ENCODE data around the gene SPACDR.

SPACDR gene

GRCh38 chr7:100433592-100434296 lies 30.3 kb downstream of the SPACDR start:
- no peak for DNase-seq

GRCh38 chr7:100433276-100433591 lies 30.8 kb downstream of the SPACDR start:
- no peak for DNase-seq

DNA sequence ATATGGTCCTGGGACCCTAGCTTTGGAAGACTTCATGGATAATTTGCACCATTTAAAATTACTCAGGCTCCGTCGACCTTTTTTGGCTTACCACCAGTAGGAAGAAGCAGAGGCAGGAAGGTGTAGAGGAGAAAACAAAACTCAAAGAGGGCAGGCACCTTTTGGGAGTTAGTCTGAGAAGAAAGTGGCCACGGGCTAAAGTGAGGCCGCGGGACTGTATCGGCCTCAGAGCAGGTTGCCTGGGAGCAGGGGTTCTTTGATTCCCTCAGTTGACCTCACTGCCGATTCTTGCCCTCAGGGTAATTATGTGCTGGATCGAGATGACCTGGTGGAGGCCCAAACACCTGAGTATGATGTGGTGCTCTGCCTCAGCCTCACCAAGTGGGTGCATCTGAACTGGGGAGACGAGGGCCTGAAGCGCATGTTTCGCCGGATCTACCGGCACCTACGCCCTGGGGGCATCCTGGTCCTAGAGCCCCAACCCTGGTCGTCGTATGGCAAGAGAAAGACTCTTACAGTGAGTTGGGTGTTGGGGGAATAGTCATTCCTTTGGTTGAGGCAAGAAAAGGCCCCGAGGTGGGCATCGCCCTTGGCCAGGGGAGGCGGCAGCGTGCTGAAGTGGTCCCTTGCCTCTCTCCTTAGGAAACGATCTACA lies 31.3 kb downstream of the SPACDR start:
- no peak for DNase-seq

DNA sequence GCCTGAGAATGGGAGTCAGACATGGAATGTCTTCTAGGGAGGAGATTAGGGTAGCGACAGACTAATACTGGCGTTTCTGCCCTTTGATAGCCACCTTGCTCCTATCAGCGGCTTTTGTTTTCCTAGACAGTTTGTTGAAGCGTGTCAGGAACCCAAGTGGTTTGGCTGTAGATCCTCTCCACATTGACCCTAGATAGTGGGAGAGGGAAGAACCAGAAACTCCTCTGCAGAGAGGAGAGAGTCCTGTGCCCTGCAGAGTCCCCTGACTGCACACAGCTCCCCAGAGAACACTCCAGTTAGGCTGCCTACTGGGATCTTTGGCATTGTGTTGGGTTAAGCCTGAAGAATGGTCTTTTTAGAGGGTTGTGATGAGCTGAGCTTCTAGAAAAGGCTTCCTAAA lies 32.0 kb downstream of the SPACDR start:
- no peak for DNase-seq

- DNase-seq, result no peak
Measured at GRCh38 chr7:100431286-100431735, 32.7 kb downstream of the SPACDR start.

DNA sequence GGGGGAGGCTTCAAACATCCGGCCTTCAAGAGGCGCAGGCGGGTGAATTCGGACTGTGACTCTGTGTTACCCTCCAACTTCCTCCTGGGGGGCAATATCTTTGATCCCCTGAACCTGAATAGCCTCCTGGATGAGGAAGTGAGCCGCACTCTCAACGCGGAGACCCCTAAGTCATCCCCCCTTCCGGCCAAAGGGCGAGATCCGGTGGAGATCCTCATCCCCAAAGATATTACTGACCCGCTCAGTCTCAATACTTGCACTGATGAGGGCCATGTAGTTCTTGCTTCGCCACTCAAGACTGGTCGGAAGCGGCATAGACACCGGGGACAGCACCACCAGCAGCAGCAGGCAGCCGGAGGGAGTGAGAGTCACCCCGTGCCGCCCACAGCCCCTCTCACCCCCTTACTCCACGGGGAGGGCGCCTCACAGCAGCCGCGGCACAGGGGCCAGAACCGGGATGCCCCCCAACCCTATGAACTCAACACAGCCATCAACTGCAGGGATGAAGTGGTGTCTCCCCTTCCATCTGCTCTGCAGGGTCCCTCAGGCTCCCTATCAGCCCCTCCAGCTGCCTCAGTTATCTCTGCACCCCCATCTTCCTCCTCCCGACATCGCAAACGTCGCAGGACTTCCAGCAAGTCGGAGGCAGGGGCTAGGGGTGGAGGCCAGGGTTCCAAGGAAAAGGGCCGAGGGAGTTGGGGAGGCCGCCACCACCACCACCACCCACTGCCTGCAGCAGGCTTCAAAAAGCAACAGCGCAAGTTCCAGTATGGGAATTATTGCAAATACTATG lies 33.4 kb downstream of the SPACDR start:
- peak; percentile 37 for DNase-seq

DNA sequence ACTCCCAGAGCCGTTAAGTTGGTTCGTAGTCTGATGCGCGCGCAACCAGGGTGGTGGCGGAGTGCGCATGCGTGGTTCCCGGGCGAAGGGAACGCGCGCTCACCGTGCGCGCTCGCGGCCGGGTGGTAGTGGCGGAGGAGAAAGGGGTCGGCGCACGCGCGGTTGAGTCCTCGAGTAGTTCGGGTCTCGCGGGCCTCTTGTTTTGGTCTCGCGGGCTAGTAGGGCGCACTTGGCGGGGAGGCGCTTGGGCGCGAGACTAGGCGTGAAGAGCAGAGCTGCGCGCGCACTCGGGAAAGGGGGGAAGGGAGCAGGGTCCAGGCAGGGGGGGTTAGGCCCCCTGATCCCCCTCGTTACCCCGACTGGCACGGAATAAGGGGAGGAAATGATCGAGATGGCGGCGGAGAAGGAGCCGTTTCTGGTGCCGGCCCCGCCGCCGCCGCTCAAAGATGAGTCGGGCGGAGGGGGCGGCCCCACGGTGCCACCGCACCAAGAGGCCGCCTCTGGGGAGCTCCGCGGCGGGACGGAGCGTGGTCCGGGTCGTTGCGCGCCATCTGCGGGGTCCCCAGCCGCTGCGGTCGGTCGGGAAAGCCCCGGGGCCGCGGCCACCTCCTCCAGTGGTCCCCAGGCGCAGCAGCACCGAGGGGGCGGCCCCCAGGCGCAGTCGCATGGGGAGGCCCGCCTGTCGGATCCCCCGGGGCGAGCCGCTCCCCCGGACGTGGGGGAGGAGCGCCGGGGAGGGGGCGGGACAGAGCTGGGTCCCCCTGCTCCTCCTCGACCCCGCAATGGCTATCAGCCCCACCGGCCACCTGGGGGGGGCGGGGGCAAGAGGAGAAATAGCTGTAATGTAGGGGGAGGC lies 34.2 kb downstream of the SPACDR start, which contains the start of gene MEPCE:
Gene MEPCE, plus strand, starts transcription at position 195 of the 856 bp plus-strand sequence. Its CDS starts 188 bp downstream, at position 383.
- peak; percentile 98 for DNase-seq

GRCh38 chr7:100428967-100429636 lies 35.0 kb downstream of the SPACDR start:
- peak; percentile 100 for DNase-seq

DNA sequence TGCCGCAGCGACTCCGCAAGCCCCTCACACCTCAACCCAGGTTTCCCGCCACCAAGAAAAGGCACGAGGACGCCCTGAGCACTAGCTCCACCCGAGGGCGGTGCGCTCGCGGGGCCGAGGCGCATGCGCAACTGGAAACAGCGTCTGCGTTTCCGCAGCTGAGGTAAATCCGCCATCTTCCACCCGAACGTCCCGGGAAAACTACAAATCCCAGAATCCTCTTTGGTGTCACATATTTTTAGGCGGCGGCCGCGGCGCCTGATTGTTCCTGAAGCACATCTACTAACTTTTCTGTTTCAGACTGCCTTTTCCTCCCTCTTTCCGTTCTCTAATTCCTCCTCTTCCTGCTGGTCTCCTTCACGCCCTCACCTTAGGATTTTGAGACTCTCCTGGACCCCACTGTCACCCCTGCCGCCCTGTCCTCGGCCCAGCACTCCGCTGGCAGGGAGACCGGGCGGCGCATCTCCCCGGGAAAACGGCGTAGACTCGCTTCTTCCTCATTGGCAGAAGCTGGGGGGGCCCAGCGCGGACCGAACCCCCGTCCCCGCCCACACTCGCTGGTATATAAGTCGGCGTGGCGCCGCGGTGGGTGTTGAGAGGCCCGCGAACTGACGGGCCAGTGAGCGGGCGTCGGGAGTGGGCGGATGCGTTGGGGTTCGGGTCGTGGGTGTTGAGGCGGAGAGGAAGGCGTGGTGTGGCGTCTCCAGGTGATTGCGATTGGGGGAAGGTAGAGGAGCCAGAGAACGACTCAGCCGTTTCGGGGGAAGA lies 35.7 kb downstream of the SPACDR start, which contains the start of gene ZCWPW1:
Gene ZCWPW1, minus strand, starts transcription at position 505 of the 768 bp plus-strand sequence. CDS start 8,054 bp downstream, outside the sequence.
- peak; percentile 97 for DNase-seq

DNA sequence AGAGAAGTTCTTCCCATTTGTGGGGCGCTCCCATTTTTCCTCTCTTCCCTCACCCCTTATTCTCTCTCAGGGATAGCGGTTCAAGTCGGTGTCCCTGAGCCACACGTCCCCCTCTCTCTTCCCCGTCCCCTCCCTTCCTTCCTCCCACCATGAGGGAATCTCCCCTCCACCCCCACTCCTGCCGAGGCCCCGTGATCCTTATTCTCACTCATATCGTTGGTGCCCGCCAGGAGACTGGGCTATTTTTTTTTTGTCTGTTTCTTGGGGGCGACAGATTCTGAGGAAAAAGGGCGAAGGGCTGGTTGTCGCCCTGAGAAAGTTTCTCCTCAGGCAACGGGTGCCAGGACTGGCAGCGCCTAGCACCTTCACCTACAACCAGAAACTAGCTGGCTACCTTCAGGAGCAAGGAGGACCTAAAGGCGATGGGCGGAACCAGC lies 36.3 kb downstream of the SPACDR start:
- no peak for DNase-seq

- peak; percentile 46 for DNase-seq
Measured at GRCh38 chr7:100426516-100426915, 37.5 kb downstream of the SPACDR start.

- no peak for DNase-seq
Measured at GRCh38 chr7:100425347-100425746, 38.7 kb downstream of the SPACDR start.

DNA sequence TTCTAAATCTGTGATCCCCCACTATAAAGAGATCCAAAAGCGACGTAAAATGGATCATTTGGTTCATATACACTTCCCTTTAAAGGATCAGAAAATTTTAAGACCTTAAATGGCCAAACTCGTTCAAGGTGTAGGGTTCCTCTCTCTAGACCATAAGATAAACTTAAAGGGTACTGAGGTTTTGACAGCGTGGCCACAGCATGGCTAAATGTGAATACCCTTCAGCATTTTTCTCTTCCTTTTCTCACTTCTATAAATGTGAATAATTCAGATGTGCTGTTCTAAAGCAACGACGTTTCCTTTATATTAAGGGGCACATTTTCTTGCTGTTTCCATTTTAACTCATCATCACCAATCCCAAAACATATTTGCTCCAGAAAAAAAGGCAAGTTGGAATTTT lies 40.7 kb downstream of the SPACDR start:
- DNase-seq, result no peak

DNA sequence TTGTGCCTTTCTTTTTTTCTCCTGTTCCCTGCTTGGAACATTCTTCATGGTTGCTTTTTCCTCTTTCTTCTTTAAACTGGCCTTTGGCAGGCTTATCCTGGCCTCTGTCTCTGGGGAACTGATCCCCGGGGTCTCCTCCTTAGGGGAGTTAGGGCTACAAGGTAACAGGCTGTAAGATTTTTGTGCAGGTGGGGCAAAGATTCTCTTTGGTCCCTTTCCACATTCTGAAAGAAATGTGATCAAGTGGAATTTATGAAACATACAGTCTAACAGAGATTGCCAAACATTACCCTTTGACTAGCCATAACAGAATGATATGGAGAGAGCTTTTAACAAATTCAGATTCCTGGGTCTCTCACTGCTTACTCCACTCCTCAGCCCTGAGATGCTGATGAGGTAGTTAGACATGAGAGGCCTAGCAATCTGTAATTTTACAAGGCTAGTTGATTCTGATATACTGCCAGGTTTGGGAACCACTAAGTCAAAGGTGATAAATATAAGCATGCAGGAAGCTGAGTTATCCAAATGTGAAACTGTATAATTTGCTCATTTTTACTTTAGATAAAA lies 44.3 kb downstream of the SPACDR start:
- no peak for DNase-seq

- peak; percentile 10 for DNase-seq
Measured at GRCh38 chr7:100418930-100419659, 45.0 kb downstream of the SPACDR start.

- DNase-seq, result no peak
Measured at GRCh38 chr7:100415448-100415847, 48.6 kb downstream of the SPACDR start.

DNA sequence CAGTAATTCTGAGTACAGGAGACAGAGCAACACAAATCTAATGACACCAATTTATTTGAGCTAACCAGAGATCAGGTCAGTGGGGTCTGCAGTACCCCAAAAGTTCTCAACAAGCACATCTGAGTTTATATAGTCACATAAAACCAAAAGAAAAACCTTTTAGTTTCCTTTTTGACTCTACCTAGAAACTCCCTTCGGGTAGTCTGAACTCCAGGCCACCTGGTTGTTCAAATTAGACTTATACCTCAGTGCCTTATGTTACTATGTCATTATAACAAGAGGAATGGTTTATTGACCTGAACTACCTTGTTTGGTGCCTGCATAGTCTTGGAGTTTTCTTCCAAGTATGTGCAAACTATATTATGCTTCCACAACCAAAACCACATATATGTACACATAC lies 50.2 kb downstream of the SPACDR start:
- no peak for DNase-seq

GRCh38 chr7:100413346-100413745 lies 50.7 kb downstream of the SPACDR start:
- DNase-seq, result no peak

DNA sequence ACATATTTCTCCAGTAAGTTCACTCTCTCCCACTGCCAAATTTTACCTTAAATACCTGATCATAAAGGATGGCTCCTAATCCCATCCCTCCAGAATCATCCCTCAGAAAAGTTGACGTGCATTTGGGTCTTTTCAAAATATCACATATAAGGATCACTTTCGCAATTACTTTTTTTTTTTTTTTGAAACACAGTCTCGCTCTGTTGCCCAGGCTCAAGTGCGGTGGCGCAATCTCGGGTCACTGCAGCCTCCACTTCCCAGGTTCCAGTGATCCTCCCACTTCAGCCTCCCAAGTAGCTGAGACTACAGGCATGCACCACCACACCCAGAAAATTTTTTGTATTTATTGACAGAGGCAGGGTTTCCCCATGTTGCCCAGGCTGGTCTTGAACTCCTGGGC lies 53.0 kb downstream of the SPACDR start:
- DNase-seq, result no peak

Measured in NCI-H82 (cell line).